GM13977 (cell line): ENCODE measurements around the gene CLIC1.

Experiments used
- DNase-seq: peaks from one replicate; pipeline ENCODE4 v3.0.0; 2012; ENCODE audit warnings: low spot score
- CTCF ChIP-seq: IDR thresholded peaks from 2 replicates; pipeline ENCODE4 v1.5.1; 2012; ENCODE audit warnings: mild to moderate bottlenecking, control low read depth; ENCODE audit not compliant: insufficient read depth; ENCODE audit errors: extremely low read depth, missing control alignments
- in situ Hi-C: fragments of 300-500 bp; cut with MboI; formaldehyde crosslinking; loops from one replicate; pipeline ENCODE4 v1.12.0; 2022; ENCODE audit warnings: low sequenced_read_pairs, low pct_unique_long_range_greater_than_20kb, mixed read lengths, inconsistent platforms; ENCODE audit not compliant: unreplicated experiment

The CLIC1 gene

GRCh38 chr6:31776485-31776988, 40.2 kb upstream of the CLIC1 start:
- no peak for DNase-seq
- TF ChIP-seq CTCF, result no peak

GRCh38 chr6:31775633-31776484, 39.5 kb upstream of the CLIC1 start:
- in situ Hi-C loops, result no loop called here
- no peak for DNase-seq
- no peak for TF ChIP-seq CTCF

More at GRCh38 chr6:31776485-31776988, 40.2 kb upstream of the CLIC1 start:
- in situ Hi-C loops, result no loop called here

- in situ Hi-C loops, result no loop called here
- no peak for DNase-seq
These were observed 38.9 kb upstream of the CLIC1 start for GRCh38 chr6:31775184-31775583.

GRCh38 chr6:31771992-31772358, 35.6 kb upstream of the CLIC1 start:
- no peak for DNase-seq
- in situ Hi-C loops, result no loop called here
- TF ChIP-seq CTCF, result no peak

More at GRCh38 chr6:31775184-31775583, 38.9 kb upstream of the CLIC1 start:
- no peak for TF ChIP-seq CTCF

- no peak for TF ChIP-seq CTCF
- in situ Hi-C loops, result no loop called here
These were observed 34.5 kb upstream of the CLIC1 start for GRCh38 chr6:31770860-31771259.

GRCh38 chr6:31769684-31770371, 33.5 kb upstream of the CLIC1 start:
- DNase-seq, result peak; percentile 93
- TF ChIP-seq CTCF, result peak; percentile 90
- in situ Hi-C loops, result no loop called here

More at GRCh38 chr6:31770860-31771259, 34.5 kb upstream of the CLIC1 start:
- no peak for DNase-seq
